Neural crest cell (in vitro differentiated cells): Measurements from ENCODE around the gene NKAIN1. TPM values are rescaled to one million over a fixed set of nuclear protein-coding genes. Genes with fewer than 3 reads are reported as not detected.
A peak's percentile ranks its signal among the peaks of the same experiment; 100 is the strongest.

ENCODE experiments used
- DNase-seq: peaks from one replicate; pipeline ENCODE4 v3.0.0; 2021; ENCODE audit warnings: low read depth, mixed read lengths, low spot score
- H3K27ac Mint-ChIP-seq: one replicate; pipeline ENCODE4 v1.8.0; 2021; ENCODE audit warnings: mild to moderate bottlenecking, mixed read lengths; ENCODE audit not compliant: unreplicated experiment
- H3K27me3 Mint-ChIP-seq: 2 replicates; pipeline ENCODE4 v1.8.0; 2021; ENCODE audit warnings: low read depth, mild to moderate bottlenecking, mixed read lengths
- H3K36me3 Mint-ChIP-seq: 2 replicates; pipeline ENCODE4 v1.8.0; 2021; ENCODE audit warnings: low read depth, mild to moderate bottlenecking, mixed read lengths
- H3K4me1 Mint-ChIP-seq: 2 replicates; pipeline ENCODE4 v1.8.0; 2021; ENCODE audit warnings: mixed read lengths
- H3K4me3 Mint-ChIP-seq: one replicate; pipeline ENCODE4 v1.8.0; 2021; ENCODE audit warnings: mild to moderate bottlenecking, mixed read lengths
- H3K9me3 Mint-ChIP-seq: 2 replicates; pipeline ENCODE4 v1.8.0; 2021; ENCODE audit warnings: mixed read lengths
- total RNA-seq: library from RNA; stranded (reverse); gene quantifications from 2 replicates; pipeline ENCODE4 v1.2.1, GENCODE V29; 2021
- TF ChIP-seq, protein P1 (sequence below): fragments of 200-600 bp; sonication (generic); conservative IDR thresholded peaks from 2 replicates; pipeline ENCODE4 v1.5.0; 2021; ENCODE audit warnings: antibody characterized with exemption, mild to moderate bottlenecking

Gene NKAIN1
- total RNA-seq, 1 donor from 2014 or later: 73.2 TPM

DNA sequence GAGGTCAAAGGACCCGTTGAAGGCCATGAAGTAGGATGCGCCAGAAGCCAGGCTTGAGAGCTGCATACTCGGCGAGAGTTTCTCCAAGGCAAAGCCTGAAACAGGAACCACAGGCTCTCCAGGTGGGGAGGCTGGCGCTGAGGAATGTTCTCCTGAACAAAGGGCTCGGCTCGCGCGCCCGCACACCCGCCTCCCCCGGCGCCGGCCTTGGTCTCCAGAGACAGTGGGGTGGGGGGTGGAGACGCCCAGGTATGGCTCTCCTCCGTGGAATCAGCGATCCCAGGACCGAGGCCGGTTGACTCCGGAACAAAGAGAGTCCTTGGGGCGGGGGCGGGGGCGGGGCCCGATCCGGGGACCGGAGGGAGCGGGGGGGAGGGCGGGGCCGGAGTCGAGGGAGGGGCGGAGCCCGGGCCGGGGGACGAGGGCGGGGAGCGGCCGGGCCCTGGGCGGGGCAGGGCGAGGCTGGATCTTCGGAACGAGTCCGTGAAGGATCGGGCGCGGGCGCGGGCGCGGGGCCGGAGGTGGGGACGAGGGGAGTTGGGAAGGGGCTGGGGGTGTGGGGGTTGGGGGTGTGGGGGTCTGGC lies 85.0 kb downstream of the NKAIN1 start:
- H3K27me3 Mint-ChIP-seq: no peaks in the 10 kb centered on the region
- H3K36me3 Mint-ChIP-seq: peaks cover 5% of the 10 kb centered on the region
- peak; percentile 74 for DNase-seq
- peak overlapping the region; percentile 93 for H3K27ac Mint-ChIP-seq
- TF ChIP-seq, protein P1, sequence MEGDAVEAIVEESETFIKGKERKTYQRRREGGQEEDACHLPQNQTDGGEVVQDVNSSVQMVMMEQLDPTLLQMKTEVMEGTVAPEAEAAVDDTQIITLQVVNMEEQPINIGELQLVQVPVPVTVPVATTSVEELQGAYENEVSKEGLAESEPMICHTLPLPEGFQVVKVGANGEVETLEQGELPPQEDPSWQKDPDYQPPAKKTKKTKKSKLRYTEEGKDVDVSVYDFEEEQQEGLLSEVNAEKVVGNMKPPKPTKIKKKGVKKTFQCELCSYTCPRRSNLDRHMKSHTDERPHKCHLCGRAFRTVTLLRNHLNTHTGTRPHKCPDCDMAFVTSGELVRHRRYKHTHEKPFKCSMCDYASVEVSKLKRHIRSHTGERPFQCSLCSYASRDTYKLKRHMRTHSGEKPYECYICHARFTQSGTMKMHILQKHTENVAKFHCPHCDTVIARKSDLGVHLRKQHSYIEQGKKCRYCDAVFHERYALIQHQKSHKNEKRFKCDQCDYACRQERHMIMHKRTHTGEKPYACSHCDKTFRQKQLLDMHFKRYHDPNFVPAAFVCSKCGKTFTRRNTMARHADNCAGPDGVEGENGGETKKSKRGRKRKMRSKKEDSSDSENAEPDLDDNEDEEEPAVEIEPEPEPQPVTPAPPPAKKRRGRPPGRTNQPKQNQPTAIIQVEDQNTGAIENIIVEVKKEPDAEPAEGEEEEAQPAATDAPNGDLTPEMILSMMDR: no peak
- H3K9me3 Mint-ChIP-seq: peaks cover 4% of the 10 kb centered on the region
- H3K4me3 Mint-ChIP-seq: peak overlapping the region; percentile 90
- peaks cover 25% of the 10 kb centered on the region for H3K4me1 Mint-ChIP-seq

DNA sequence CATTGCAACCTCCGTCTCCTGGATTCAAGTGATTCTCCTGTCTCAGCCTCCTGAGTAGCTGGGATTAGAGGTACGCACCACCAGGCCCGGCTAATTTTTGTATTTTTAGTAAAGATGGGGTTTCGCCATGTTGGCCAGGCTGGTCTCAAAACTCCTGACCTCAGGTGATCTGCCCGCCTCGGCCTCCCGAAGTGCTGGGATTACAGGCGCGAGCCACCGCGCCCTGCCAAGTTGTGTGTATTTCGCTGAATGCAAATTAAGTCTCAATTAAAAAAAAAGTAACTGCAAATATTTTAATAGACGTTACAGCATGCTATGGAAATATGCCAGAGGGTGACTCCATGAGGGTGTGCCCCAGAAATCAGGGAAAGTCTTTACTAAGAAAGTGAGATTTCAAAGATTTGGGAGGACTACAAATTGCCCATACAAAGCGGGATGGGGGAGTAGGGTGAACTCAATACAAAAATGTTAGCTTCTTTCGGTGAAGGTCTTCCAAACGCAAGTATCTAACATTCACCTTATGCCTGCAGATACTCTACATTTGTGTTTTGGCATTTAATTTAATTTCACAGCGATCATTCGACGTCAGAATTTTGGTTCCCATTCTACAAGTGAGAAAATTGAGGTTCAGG lies 85.6 kb downstream of the NKAIN1 start:
- Mint-ChIP-seq H3K27ac (peak overlapping the region; percentile 93), H3K27me3 (no peaks in the 10 kb centered on the region), H3K4me1 (peaks cover 25% of the 10 kb centered on the region), H3K9me3 (peaks cover 4% of the 10 kb centered on the region), H3K36me3 (peaks cover 5% of the 10 kb centered on the region), H3K4me3 (peak overlapping the region; percentile 84)
- DNase-seq: no peak
- TF ChIP-seq, protein P1: no peak

- no peak overlapping the region for H3K27ac Mint-ChIP-seq
- H3K9me3 Mint-ChIP-seq: peaks cover 4% of the 10 kb centered on the region
- peaks cover 5% of the 10 kb centered on the region for H3K36me3 Mint-ChIP-seq
- DNase-seq: no peak
- TF ChIP-seq, protein P1: no peak
- peak overlapping the region; percentile 73 for H3K4me3 Mint-ChIP-seq
- H3K4me1 Mint-ChIP-seq: peaks cover 25% of the 10 kb centered on the region
- no peaks in the 10 kb centered on the region for H3K27me3 Mint-ChIP-seq
These were observed 86.3 kb downstream of the NKAIN1 start for GRCh38 chr1:31153423-31153822.

DNA sequence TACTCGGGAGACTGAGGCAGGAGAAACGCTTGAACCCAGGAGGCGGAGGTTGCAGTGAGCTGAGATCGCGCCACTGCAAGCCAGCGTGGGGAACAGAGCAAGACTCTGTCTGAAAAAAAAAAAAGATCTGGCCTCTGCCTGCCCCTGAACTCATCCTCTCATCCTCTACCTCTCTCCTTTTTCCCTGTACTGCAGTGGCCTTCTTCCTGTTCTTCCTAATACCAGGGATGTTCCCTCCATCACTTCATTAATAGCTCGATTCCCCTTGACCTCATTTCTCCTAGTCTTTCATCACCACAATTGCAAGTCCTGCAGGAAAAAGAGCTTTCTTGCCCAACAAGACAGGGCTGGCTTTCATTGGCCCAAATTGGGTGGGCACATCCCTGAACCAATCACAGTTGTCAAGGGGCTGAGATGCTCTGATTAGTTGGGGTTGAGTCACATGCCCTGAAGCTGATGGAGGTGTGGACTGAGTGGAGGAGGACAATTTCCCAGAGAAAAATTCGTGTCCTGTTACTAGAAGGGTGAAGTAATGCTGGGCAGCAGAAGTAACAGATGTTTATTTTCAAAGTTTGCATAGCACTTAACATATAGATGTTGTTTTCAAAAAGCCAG lies 87.4 kb downstream of the NKAIN1 start:
- TF ChIP-seq, protein P1: no peak
- H3K4me1 Mint-ChIP-seq: peaks cover 25% of the 10 kb centered on the region
- H3K27me3 Mint-ChIP-seq: no peaks in the 10 kb centered on the region
- peaks cover 4% of the 10 kb centered on the region for H3K9me3 Mint-ChIP-seq
- DNase-seq: no peak
- peak overlapping the region; percentile 73 for H3K4me3 Mint-ChIP-seq
- H3K27ac Mint-ChIP-seq: no peak overlapping the region
- H3K36me3 Mint-ChIP-seq: peaks cover 5% of the 10 kb centered on the region

- Mint-ChIP-seq H3K27ac (no peak overlapping the region), H3K27me3 (no peaks in the 10 kb centered on the region), H3K4me1 (peaks cover 25% of the 10 kb centered on the region), H3K4me3 (no peak overlapping the region), H3K36me3 (peaks cover 5% of the 10 kb centered on the region), H3K9me3 (peaks cover 4% of the 10 kb centered on the region)
- TF ChIP-seq, protein P1: no peak
- no peak for DNase-seq
These were observed 88.3 kb downstream of the NKAIN1 start for GRCh38 chr1:31151402-31151801.
